ENCODE results near the gene ANKRD52.
"Not testable (repeated sequence)": the region's sequence is repeated elsewhere in the genome, so short reads cannot be mapped to it uniquely, and the experiment has no call there.

The ANKRD52 gene

DNA sequence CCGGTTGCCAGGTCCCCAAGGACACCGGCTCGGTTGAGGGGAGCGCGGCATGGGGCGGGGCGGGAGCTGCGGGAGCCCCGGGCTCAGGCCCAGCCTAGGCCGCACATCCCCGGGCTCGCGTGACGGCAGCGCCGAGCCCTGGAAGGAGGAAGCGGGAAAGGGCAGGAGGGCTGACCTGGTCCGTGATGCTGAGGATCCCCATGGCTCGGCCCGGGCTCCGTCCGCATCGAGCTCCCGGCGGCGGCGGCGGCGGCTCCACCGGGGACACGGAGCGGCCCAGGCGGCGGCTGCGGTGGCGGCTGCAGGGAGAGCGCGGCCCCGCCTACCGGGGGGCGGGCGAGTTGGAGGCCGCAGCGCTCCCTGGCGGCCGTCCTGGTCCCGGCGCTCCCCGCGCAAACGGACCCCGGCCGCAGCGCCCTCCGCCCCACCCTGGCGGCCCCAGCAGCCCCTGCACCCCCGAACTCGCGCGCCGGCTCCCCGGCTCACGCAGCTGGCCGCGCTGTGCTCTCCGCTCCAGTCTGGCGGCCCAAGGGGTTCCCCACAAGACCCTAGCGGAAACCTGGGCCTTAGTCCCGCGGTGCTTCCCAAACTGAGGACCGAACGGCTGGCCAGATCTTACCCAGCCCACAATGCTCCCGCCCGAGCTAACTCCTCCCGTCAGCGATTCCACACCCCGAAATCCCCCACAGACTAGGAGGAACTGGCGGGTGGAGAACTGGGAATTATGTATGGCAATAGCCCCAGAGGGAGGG lies at the start of gene ANKRD52:
Gene ANKRD52 (minus strand): TSS at position 317 of the 752 bp plus-strand sequence. CDS start 115 bp downstream, at position 202.
- peak; percentile 75 for DNase-seq

DNA sequence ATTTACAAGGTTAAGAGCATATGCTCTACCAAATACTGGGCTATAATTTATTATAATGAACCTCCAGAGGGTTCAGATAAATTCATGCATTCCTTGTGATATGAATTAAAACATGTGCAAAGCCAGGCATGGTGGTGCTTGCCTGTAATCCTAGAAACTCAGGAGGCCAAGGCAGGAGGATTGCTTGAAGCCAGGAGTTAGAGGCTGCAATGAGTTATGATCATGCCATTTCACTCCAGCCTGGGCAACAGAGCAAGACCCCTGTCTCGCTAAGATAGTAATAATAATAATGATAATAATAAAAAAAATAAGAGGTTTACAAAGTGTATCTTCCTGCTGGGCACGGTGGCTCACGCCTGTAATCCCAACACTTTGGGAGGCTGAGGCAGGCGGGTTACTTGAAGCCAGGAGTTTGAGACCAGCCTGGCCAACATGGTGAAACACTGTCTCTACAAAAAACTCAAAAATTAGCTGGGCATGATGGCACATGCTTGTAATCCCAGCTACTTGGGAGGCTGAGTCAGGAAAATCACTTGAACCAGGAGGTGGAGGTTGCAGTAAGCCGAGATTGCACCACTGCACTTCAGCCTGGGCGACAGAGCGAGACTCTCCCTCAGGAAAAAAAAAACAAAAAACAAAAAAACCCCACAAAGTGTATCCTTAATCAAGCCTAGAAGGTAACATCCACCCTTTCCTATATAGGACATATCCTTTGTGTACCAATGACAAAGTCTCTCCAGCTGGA lies 49.2 kb upstream of the ANKRD52 start:
- no peak for DNase-seq

DNA sequence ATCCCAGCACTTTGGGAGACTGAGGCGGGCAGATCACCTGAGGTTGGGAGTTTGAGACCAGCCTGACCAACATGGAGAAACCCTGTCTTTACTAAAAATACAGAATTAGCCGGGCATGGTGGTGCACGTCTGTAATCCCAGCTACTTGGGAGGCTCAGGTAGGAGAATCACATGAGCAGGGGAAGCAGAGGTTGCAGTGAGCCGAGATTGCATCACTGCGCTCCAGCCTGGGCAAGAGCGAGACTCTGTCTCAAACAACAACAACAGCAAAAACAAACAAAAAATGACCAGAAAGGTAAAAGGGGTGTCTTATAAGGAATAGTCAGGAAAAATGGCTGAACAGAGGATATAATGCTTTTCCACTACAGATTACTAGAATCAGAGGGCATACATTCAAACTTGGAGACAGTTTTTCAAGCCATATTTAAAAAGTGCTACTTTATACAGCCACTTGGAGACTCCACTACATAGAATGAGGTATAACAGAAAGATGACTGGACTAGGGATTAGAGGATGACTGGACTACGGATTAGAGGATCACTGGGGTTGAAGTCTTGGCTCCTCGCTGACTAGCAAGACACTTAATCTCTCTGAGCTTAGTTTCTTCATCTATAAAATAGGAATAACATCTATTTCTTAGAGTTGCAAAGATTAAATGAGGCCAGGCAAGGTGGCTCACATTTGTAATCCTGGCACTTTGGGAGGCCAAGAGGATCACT lies 46.8 kb upstream of the ANKRD52 start:
- DNase-seq, result no peak

DNA sequence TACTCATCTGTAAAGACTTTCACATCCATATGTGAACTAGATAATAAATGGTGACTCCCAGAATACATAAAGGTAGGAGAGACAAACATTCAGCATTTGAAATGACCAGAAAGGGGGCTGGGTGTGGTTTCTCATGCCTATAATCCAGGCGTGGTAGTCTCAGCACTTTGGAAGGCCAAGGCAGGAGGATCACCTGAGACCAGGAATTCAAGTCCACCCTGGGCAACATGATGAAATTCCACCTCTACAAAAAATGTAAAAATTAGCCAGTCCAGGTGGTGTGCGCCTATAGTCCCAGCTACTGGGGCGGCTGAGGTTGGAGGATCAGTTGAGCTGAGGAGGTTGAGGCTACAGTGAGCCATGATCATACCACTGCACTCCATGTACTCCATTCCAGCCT lies 46.1 kb upstream of the ANKRD52 start:
- no peak for DNase-seq

DNA sequence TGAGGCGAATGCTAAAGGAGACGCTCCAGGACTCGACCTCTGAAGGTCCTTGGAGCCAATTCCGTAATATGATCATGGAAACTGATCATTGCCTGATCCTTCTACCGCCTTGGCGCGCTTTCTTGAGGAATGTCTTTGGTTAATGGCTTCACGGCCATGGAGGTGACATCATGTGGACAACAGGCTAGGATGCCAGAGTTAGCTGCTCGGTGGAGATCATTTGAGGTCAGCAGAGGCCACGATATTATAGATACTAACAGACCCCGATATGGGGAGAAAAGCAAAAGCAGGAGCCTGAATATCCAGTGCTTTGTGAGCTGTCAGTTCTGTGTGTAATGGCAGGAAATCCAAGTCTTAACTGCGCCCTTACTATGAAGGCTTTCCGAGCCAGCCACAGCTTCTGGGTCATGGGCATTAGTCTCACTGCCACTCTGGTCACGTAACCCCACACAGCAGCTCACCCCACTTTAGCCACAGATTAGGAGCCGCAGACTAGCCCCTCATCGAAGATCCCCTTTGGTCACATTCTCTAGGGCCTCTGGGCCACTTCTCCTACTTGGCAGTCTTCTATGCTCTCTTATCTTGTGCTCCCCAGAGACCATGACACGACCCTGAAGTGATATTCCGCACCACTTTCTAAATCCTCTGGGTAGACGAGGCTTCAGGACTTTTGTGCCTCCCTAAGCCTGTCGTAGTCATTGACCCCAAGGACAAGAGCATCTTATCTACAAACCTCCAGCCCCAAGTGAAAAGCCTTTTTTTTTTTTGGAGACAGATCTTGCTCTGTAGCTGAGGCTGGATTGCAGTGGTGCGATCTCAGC lies 42.7 kb upstream of the ANKRD52 start:
- no peak for DNase-seq

DNA sequence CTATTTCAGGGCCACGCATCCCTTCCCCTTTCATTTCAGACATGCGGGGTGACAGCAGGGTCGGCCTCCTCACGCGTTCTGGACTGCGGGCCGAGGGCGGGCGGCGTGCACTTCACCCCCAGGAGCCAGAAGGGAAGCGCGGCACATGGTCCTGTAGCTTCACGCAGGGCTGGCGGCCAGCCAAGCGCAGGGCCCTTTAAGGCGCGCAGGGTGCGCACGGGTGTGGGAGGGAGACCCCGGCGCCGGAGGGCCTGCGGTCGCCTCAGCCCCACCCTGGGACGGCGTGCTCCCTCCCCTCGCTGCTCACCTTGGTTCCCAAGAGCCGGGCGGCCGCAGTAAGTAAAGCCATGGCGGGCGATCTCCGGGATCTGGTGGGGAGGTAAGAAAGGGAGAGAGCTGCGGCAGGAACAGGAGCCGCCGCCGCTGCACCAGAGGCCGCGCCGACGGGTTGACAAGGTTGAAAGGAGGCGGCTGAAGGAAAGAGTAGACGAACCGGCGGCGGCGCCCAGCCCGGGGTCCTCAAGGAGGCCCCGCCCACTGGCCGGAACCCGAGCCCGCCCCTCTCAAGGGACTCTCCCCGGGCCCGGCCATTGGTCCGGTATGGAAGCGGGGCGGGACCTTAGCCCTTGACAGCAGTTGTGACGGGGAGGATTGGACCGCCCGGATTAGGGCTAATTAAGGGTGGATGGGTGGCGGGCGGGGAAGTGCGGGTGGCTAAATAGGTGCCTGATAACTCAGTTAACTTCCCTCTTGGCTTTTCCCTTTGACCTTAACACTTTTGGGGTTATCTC lies 41.9 kb upstream of the ANKRD52 start, which contains the start of gene CS:
Gene CS (minus strand): TSS at position 478 of the 791 bp plus-strand sequence. CDS start 129 bp downstream, at position 349.
- peak; percentile 99 for DNase-seq

DNA sequence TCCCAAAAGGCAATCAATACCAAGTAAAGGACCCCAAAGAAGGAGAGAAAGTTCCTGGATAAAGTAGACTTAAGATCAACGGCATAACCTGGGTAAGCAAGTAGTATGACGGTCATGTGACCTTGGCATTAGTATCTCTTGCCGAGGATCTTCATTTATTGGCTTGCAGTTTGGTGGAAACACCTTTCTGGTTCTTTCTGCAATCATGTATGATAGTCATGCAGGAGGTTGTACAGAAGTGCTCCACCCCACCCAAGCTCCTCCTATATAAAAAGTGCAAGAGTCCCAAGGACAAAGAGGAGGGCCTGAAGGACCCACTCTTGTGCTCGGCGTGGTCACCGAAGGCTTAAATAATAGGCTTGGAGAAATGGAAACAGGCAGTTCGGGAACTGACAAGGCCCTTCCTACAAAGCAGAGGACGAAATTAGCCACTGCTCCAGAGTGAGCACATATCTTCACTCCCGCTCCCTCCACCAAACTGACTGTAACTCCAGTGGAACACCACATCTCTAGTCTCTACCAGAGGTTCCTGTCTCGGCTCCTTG lies 41.2 kb upstream of the ANKRD52 start:
- DNase-seq, result no peak

DNA sequence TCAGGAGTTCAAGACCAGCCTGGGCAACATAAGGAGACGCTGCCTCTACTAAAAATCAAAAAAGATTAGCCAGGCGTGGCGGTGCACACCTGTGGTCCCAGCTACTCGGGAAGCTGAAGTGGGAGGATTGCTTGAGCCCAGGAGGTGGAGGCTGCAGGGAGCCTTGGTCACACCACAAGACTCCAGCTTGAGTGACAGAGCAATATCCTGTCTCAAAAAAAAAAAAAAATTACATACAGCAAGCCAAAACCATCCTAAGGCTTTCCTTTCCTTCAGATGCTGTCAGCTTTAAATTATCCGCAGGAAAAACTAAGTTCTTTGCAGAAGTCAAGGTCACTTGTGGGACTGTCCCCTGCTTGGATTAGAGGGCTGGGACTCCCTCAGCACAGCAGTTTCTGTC lies 40.6 kb upstream of the ANKRD52 start:
- DNase-seq, result no peak

DNA sequence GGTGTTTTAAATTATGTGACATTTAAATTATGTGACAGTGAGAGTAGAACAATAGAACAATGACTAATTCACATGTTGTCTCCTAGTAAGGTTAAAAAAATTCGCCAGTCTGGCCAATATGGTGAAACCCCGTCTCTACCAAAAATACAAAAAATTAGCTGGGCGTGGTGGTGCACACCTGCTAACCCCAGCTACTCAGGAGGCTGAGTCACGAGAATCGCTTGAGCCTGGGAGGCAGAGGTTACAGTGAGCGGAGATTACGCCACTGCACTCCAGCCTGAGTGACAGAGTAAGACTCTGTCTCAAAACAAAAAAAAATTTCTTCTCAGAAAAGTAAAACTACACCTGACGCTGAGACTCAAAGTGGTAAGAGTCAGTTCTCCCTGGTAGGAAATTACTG lies 39.2 kb upstream of the ANKRD52 start:
- DNase-seq, result no peak

DNA sequence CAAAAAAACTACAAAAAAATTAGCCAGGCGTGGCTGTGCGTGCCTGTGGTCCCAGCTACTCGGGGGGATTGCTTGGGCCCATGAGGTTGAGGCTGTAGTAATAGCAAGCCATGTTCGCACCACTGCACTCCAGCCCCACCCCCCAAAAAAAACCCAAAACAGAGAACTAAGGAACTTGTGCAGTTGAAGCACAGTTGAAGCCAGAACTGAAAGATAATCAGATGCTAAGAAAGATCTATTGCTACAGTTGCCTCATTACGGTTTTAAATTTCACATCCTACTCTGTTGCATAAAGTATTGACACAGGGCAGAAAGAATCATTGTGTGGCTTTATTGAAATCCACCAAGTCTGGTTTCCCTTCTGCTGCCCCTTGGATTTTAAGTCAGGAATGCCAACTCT lies 38.1 kb upstream of the ANKRD52 start:
- no peak for DNase-seq

DNA sequence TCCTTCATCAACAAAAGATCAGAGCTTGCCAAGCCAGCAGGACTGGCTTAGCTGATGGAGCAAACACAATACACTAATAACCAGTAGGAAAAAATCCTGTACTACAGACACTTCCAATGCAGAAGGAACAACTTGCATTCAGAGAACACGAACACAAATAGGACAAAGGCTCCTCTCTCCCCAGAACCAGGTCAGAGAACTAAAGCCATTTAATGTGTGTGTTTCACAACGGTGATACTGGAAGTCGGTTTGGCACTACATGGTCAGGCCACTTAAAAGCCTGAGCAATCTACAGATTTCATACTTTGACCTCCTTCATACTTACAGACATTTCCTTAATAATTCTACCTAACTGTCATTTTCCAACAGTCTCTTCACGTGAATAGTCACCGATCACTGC lies 35.6 kb upstream of the ANKRD52 start:
- no peak for DNase-seq

DNA sequence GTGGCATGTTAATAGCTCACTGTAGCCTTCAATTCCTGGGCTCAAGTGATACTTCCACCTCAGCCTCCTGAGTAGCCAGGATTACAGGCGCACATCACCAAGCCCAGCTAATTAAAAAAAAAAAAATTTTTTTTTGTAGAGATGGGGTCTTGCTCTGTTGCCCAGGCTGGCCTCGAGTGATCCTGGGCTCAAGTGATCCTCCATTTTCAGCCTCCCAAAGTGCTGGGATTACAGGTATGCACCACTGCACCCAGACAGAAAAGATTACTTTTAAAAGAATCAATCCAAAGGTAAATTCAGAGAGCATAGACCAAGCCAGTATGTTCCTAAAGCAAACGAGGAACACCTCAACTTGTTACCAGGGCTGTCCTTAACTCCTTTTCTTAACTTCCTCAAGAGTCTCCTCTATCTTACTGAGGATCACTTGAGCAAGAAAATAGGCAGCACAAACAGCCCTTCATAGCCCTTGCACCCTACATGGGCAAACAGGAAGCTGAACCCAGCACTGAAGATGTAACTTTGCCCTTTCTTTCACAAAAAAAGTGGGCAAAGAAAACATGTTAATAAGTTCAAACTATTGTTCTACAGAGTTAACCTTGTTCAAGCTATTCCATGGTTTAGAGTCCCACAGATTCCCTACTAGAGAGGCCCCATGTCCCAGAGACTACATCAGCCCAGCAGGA lies 30.7 kb upstream of the ANKRD52 start:
- no peak for DNase-seq

DNA sequence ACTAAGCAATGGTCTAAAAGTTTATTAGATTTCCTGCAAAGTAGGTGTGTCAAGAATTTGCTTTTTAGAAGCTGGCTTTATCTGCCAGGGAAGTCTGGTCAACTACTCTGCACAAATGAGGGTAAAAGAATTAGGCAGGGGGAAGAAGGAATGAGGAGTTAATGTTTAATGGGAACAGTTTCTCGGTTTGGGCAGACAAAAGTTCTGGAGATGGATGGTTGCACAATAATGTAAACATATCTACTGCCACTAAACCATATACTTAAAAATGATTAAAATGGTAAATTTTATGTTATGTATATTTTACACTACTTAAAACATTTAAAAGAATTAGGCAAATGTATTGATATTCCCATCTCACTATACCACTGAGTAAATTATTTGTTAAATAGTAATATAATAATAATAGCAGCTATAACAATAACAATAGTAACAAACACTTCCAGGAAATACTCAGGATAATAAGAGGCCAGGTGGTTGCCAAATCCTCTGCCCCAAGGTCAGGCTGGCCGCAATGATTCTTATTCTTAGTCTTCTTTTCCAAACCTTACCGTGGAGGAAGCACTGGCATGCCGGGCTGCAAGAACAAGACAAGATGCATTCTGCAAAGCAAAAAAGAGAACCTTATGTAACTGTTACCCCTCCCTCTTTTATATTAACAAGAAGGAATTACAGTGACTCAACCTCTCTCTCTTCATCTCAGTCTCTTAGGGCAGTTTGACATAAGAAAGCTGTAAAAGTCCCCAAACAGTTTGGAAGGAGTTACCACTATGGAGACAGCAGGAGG lies 28.1 kb upstream of the ANKRD52 start:
- no peak for DNase-seq

DNA sequence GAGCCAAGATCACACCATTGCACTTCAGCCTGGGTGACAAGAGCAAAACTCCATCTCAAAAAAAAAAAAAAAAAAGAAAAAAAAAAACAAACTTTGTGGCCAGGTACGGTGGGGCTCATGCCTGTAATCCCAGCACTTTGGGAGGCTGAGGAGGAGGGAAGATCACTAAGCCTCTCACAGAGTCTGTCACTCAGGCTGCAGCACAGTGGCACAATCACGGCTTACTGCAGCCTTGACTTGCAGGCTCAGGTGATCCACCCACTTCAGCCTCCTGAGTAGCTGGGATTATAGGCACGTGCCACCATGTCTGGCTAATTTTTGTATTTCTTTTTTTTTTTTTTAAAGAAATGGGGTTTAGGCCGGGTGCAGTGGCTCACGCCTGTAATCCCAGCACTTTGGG lies 26.1 kb upstream of the ANKRD52 start:
- not testable (repeated sequence) for DNase-seq

DNA sequence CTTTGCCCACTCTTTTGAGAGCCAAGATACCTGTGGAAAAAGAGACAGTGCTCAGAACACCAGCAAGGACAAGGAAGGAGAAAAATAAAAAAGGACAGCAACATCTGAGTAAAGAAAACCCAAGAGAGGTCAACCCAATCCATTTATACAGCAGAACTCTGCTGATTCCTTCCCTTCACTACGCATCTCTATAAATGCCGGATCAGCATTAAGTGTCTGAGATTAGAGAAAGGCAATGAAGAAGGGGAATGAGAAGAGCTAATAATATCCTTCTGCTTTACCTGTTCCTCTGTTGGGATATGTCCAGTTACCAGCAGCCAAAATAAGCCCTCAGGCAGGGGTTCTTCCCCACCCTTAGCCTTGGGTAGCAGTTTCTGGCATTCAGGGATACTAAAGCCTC lies 24.4 kb upstream of the ANKRD52 start:
- no peak for DNase-seq

DNA sequence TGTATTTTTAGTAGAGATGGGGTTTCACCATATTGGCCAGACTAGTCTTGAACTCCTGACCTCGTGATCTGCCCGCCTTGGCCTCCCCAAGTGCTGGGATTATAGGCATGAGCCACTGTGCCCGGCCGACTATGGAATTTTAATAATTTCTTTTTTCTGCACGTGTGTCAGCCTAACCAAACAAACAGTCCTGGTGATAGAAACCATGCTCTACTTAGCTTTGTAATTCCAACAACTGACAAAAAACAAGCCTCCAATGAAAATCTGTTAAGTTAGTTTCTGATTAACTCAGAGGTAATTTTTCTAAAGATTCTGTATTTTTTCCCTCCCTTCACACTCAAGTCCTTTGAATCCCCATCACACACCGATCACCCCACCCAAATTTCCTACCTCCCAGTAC lies 23.8 kb upstream of the ANKRD52 start:
- no peak for DNase-seq

DNA sequence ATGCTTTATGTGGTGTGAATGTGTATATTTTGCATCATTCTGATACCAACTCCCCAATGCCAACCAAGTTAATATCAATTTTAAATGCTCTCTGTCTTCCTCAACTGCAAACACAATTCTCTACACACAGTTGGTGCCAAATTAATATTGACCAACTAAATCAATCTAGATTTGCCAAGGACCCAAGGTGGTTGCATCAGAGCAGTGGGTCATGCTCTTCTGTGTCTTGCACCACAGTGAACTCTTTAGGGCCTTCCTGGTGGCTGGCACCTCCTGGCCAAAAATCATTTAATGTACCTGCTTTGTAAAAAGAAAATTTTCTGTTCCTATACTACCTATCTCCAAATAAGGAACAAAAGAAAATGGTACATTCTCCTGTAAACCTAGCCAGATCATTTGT lies 22.7 kb upstream of the ANKRD52 start:
- no peak for DNase-seq

DNA sequence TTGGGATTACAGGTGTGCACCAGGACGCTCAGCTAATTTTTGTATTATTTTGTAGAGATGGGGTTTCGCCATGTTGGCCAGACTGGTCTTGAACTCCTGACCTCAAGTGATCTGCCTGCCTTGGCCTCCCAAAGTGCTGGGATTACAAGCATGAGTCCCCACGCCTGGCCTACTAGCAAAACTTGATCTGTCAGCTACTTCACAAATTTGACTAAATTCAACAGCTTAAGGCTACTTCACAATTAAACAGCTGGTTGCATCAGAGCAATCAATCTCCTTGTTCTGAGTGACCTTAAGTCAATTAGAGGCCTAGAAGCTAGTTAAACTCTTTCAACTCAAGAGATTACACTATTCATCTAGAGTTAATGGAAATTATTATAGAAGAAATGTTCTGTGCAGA lies 20.7 kb upstream of the ANKRD52 start:
- DNase-seq, result no peak

DNA sequence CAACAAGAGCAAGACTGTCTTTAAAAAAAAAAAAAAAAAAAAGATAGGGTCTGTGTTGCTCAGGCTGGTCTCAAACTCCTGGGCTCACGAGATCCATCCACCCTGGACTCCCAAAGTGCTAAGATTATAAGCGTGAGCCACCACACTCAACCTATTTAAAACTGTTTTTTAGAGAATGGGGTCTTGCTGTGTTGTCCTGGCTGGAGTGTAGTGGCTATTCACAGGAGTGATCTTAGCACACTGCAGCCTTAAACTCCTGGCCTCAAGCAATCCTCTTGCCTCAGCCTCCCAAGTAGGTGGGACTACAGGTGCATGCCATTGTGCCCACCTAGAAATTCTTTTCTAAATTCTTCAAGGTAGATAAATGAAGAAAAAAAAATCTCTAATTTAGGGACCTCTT lies 16.1 kb upstream of the ANKRD52 start:
- DNase-seq, result no peak

DNA sequence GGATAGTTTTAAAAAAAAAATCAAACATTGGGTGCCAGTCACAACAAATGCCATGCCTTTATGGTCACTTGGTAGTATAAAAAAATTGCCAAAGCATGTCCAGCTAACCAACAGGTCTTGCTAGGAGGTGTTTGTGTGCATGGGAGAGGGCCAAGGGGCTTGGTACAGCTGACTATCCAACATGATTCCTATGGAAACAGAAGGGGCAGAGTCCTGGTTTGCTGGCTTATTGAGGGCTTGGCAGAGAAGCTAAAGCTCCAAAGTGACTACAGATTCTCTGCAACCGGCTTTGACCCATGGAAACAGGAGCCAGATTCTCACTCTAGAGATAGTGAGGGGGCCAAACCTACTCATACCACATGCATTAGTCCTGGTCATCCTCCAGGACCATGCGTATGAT lies 14.3 kb upstream of the ANKRD52 start:
- not testable (repeated sequence) for DNase-seq
